Measurements from ENCODE around the gene CDH4.

GRCh38 chr20:61737812-61738443, 485.9 kb downstream of the CDH4 start:
- TF ChIP-seq POLR2A (IDR thresholded peaks at IDR 0.05) (no peak), CTCF (IDR thresholded peaks at IDR 0.05) (no peak), EP300 (IDR thresholded peaks at IDR 0.05; ENCODE audit: low read depth) (no peak)
